Body of pancreas (tissue), 4 donors: Measurements from ENCODE around the gene KASH5. TPM values are rescaled to one million over a fixed set of nuclear protein-coding genes. Genes with fewer than 3 reads are reported as not detected.
A peak's percentile ranks its signal among the peaks of the same experiment; 100 is the strongest.

Experiments
- ATAC-seq: fragments of 150-250 bp; one replicate; pipeline ENCODE4 v1.9.1; 2016
- DNase-seq, 4 donors: peaks; one replicate each; pipeline ENCODE4 v3.0.0-alpha.2; 2019
- H3K27ac ChIP-seq, 4 donors: fragments of 200-600 bp; sonication (generic); 1 replicate in 3 of 4; 2 replicates in 1 of 4; pipeline versions ENCODE4 v1.5.1 to v1.6.1; 2016 to 2019; ENCODE audit warnings: mild to moderate bottlenecking in 1 of 4, mixed read lengths in 1 of 4, moderate library complexity in 1 of 4
- H3K27me3 ChIP-seq, 2 donors: fragments of 200-600 bp; sonication (generic); one replicate each; pipeline ENCODE4 v1.6.0; 2016; ENCODE audit warnings: mild to moderate bottlenecking in 1 of 2
- H3K36me3 ChIP-seq, 2 donors: fragments of 200-600 bp; sonication (generic); replicated peaks in 1 of 2; 2 replicates each; pipeline ENCODE4 v1.5.1; 2016; ENCODE audit warnings: low read depth in 2 of 2; ENCODE audit not compliant: insufficient read depth in 1 of 2
- H3K4me1 ChIP-seq: fragments of 200-600 bp; sonication (generic); one replicate; pipeline ENCODE4 v1.6.0; 2016
- H3K4me3 ChIP-seq, 2 donors: fragments of 200-600 bp; sonication (generic); 1 replicate in 1 of 2; 2 replicates in 1 of 2; pipeline ENCODE4 v1.5.1; 2016 to 2019
- H3K9me3 ChIP-seq, 3 donors: fragments of 200-600 bp; sonication (generic); 1 replicate in 2 of 3; 2 replicates in 1 of 3; pipeline ENCODE4 v1.5.1; 2016
- CTCF ChIP-seq, 7 experiments: fragments of 450-650 bp in 4 of 7; fragments of 200-600 bp in 3 of 7; sonication (generic) in 3 of 7; IDR thresholded peaks; one replicate each; pipeline ENCODE4 v1.5.1; 2016 to 2019; ENCODE audit warnings: antibody characterized with exemption in 7 of 7
- POLR2A ChIP-seq, 3 donors: fragments of 450-650 bp; IDR thresholded peaks; one replicate each; pipeline ENCODE4 v1.6.1; 2016; ENCODE audit warnings: antibody characterized with exemption in 3 of 3, mild to moderate bottlenecking in 2 of 3
- WGBS, 2 donors: methylation state at CpG; one replicate each; pipeline ENCODE4 v1.1.5; 2017; 5-methylcytosine and 5-hydroxymethylcytosine counted together
- intact Hi-C: fragments of 100-400 bp; cut with DNase I; formaldehyde crosslinking; loops from one replicate; pipeline ENCODE4 v1.15.1; 2023
- total RNA-seq, 2 donors: library from RNA; depleted of rRNA; stranded (reverse); fragments of >200 nt; gene quantifications; one replicate each; pipeline ENCODE4 v1.1.0, GENCODE V29; 2016

KASH5 gene
- total RNA-seq, 2 donors from 2014 or later, result 0.66 to 2.6 TPM

- WGBS, 2 donors, result 81 to 83% methylated on average over 2 of the region's 2 CpGs
- Histone ChIP-seq H3K27me3 (peaks cover 0 to 23% of the 10 kb centered on the region in 2 donors), H3K27ac (no peak overlapping the region), H3K36me3 (no peaks in the 10 kb centered on the region), H3K4me1 (peaks cover 24% of the 10 kb centered on the region), H3K4me3 (no peak overlapping the region), H3K9me3 (no peaks in the 10 kb centered on the region)
- ATAC-seq (no peak), DNase-seq (no peak)
- no peak for TF ChIP-seq CTCF (IDR thresholded peaks at IDR 0.05)
- intact Hi-C loops, result no loop called here
These were observed 32.2 kb downstream of the KASH5 start for GRCh38 chr19:49420227-49420626.

- TF ChIP-seq CTCF (IDR thresholded peaks at IDR 0.05) (no peak), POLR2A (IDR thresholded peaks at IDR 0.05) (no peak)
- H3K9me3 ChIP-seq, result no peaks in the 10 kb centered on the region
- no peaks in the 10 kb centered on the region for H3K36me3 ChIP-seq
- ATAC-seq (peak; percentile 77), DNase-seq (peak; percentile 50 to 70 (median 64))
- intact Hi-C loops, result no loop called here
- no peak overlapping the region for H3K4me3 ChIP-seq
- peaks cover 24% of the 10 kb centered on the region for H3K4me1 ChIP-seq
- H3K27ac ChIP-seq, result no peak overlapping the region
- H3K27me3 ChIP-seq, result peaks cover 0 to 34% of the 10 kb centered on the region in 2 donors
- WGBS, 2 donors, result 7 to 13% methylated on average over 27 to 48 of the region's 48 CpGs
These were observed 33.2 kb downstream of the KASH5 start for GRCh38 chr19:49421039-49421877.

- no peak overlapping the region for H3K4me3 ChIP-seq
- TF ChIP-seq POLR2A (IDR thresholded peaks at IDR 0.05) (no peak), CTCF (IDR thresholded peaks at IDR 0.05) (no peak)
- ATAC-seq (no peak), DNase-seq (no peak)
- H3K27me3 ChIP-seq, result peaks cover 0 to 39% of the 10 kb centered on the region in 2 donors
- H3K36me3 ChIP-seq, result no peaks in the 10 kb centered on the region
- no peak overlapping the region for H3K27ac ChIP-seq
- no peaks in the 10 kb centered on the region for H3K9me3 ChIP-seq
- peaks cover 24% of the 10 kb centered on the region for H3K4me1 ChIP-seq
- intact Hi-C loops, result no loop called here
- 24 to 44% methylated on average over 3 of the region's 3 CpGs for WGBS, 2 donors
These were observed 33.8 kb downstream of the KASH5 start for GRCh38 chr19:49421878-49422202.

GRCh38 chr19:49422407-49423070 is 34.5 kb downstream of the KASH5 start:
- no peaks in the 10 kb centered on the region for H3K36me3 ChIP-seq
- intact Hi-C loops, result no loop called here
- H3K4me1 ChIP-seq, result peaks cover 25% of the 10 kb centered on the region
- TF ChIP-seq POLR2A (IDR thresholded peaks at IDR 0.05) (no peak), CTCF (IDR thresholded peaks at IDR 0.05) (peak; percentile 13 to 39 (median 24))
- DNase-seq (peak; percentile 26 to 45 (median 38)), ATAC-seq (peak; percentile 49)
- no peak overlapping the region for H3K27ac ChIP-seq
- no peaks in the 10 kb centered on the region for H3K9me3 ChIP-seq
- WGBS, 2 donors, result 3 to 6% methylated on average over 19 to 56 of the region's 58 CpGs
- no peak overlapping the region for H3K4me3 ChIP-seq
- peaks cover 0 to 46% of the 10 kb centered on the region in 2 donors for H3K27me3 ChIP-seq
